B cell (primary cell): ENCODE data around the gene MGA. TPM values are rescaled to one million over a fixed set of nuclear protein-coding genes. Genes with fewer than 3 reads are reported as not detected.

Experiments
- ATAC-seq: fragments of 200-7000 bp; cut with Tn5 transposase; one replicate; pipeline ENCODE4 v1.10.0; 2021; ENCODE audit warnings: low read depth, mild to moderate bottlenecking, moderate number of reproducible peaks, moderate library complexity
- CTCF ChIA-PET: fragments of 350-600 bp; sonication (Branson Sonifier 250); formaldehyde crosslinking; loops from one replicate; lab custom pipeline; 2021; ENCODE audit warnings: antibody characterized with exemption, inconsistent platforms; lab: Charles Lee
- POLR2A ChIA-PET: fragments of 350-600 bp; sonication (Branson Sonifier 250); formaldehyde crosslinking; loops from one replicate; lab custom pipeline; 2021; ENCODE audit warnings: antibody characterized with exemption; lab: Charles Lee
- DNase-seq: peaks from one replicate; pipeline ENCODE4 v3.0.0; 2013
- H2AFZ ChIP-seq: 2 replicates; pipeline ENCODE4 v1.6.1; 2012; ENCODE audit warnings: mild to moderate bottlenecking, low read depth, low read length; ENCODE audit not compliant: insufficient read depth, poor library complexity, severe bottlenecking
- H3K27ac ChIP-seq, 2 donors: 1 replicate in 1 of 2; 2 replicates in 1 of 2; pipeline ENCODE4 v1.5.1; 2012 to 2013; ENCODE audit warnings: low read length in 2 of 2, mild to moderate bottlenecking in 2 of 2, moderate library complexity in 1 of 2
- H3K27me3 ChIP-seq, 4 experiments: fragments of 200-600 bp in 1 of 4; sonication (generic) in 1 of 4; replicated peaks in 1 of 4; 1 replicate in 2 of 4; 2 replicates in 2 of 4; pipeline versions ENCODE4 v1.6.1 to v1.7.0; 2013 to 2016; ENCODE audit warnings: low read length in 3 of 4, mild to moderate bottlenecking in 2 of 4, mixed read lengths in 1 of 4, moderate library complexity in 1 of 4; ENCODE audit not compliant: insufficient read depth in 4 of 4, control insufficient read depth in 3 of 4; ENCODE audit errors: control extremely low read depth in 1 of 4
- H3K36me3 ChIP-seq, 2 experiments: replicated peaks in 1 of 2; 1 replicate in 1 of 2; 2 replicates in 1 of 2; pipeline versions ENCODE4 v1.6.1 to v1.7.1; 2013; ENCODE audit warnings: low read length in 1 of 2; ENCODE audit not compliant: insufficient read depth in 2 of 2, control insufficient read depth in 1 of 2; ENCODE audit errors: control extremely low read depth in 1 of 2, extremely low read depth in 1 of 2
- H3K4me1 ChIP-seq, 2 donors: fragments of 200-600 bp in 1 of 2; sonication (generic) in 1 of 2; 1 replicate in 1 of 2; 2 replicates in 1 of 2; pipeline versions ENCODE4 v1.5.1 to v1.6.1; 2013 to 2017; ENCODE audit warnings: low read length in 2 of 2; ENCODE audit not compliant: control insufficient read depth in 2 of 2, insufficient read depth in 2 of 2
- H3K4me2 ChIP-seq: replicated peaks from 2 replicates; pipeline ENCODE3; 2012; ENCODE audit warnings: mild to moderate bottlenecking, low read depth, low read length; ENCODE audit not compliant: poor library complexity, severe bottlenecking
- H3K4me3 ChIP-seq, 5 experiments: fragments of 200-600 bp in 1 of 5; sonication (generic) in 1 of 5; 1 replicate in 3 of 5; 2 replicates in 2 of 5; pipeline versions ENCODE4 v1.5.1 to v1.7.0; 2011 to 2016; ENCODE audit warnings: low read length in 4 of 5, mild to moderate bottlenecking in 4 of 5, low read depth in 2 of 5, control low read depth in 1 of 5, moderate library complexity in 1 of 5; ENCODE audit not compliant: insufficient read depth in 1 of 5; ENCODE audit errors: control extremely low read depth in 1 of 5, extremely low read depth in 1 of 5
- H3K79me2 ChIP-seq: fragments of 200-600 bp; sonication (generic); one replicate; pipeline ENCODE4 v1.6.0; 2016; ENCODE audit warnings: low read length; ENCODE audit not compliant: control insufficient read depth, insufficient read depth
- H3K9ac ChIP-seq: fragments of 200-600 bp; sonication (generic); 2 replicates; pipeline ENCODE4 v1.6.1; 2017; ENCODE audit warnings: mild to moderate bottlenecking, low read length, moderate library complexity
- H3K9me3 ChIP-seq, 3 donors: one replicate each; pipeline versions ENCODE4 v1.6.1 to v1.7.1; 2013; ENCODE audit warnings: low read length in 2 of 3; ENCODE audit not compliant: control insufficient read depth in 2 of 3, insufficient read depth in 1 of 3; ENCODE audit errors: control extremely low read depth in 1 of 3
- H4K20me1 ChIP-seq: 2 replicates; pipeline ENCODE4 v1.6.0; 2012; ENCODE audit warnings: mild to moderate bottlenecking, low read length; ENCODE audit not compliant: insufficient read depth, control insufficient read depth, poor library complexity, severe bottlenecking
- H3K27ac Mint-ChIP-seq: one replicate; pipeline ENCODE4 v1.8.0; 2021; ENCODE audit warnings: mixed read lengths
- H3K27me3 Mint-ChIP-seq: one replicate; pipeline ENCODE4 v1.8.0; 2021; ENCODE audit warnings: mixed read lengths
- H3K4me1 Mint-ChIP-seq: one replicate; pipeline ENCODE4 v1.8.0; 2021; ENCODE audit warnings: mixed read lengths
- H3K4me3 Mint-ChIP-seq: one replicate; pipeline ENCODE4 v1.8.0; 2021; ENCODE audit warnings: mixed read lengths
- H3K9me3 Mint-ChIP-seq: one replicate; pipeline ENCODE4 v1.8.0; 2022; ENCODE audit warnings: mixed read lengths; ENCODE audit not compliant: insufficient read depth
- EZH2 ChIP-seq: IDR thresholded peaks from 2 replicates; pipeline ENCODE4 v1.6.1; 2012; ENCODE audit warnings: borderline replicate concordance, low read depth, mild to moderate bottlenecking, moderate library complexity, low read length; ENCODE audit not compliant: insufficient read depth, poor library complexity, severe bottlenecking
- WGBS: methylation state at CpG from one replicate; pipeline ENCODE4 v1.1.5; 2013; ENCODE audit warnings: missing lambda C conversion rate; ENCODE audit not compliant: insufficient coverage; 5-methylcytosine and 5-hydroxymethylcytosine counted together
- intact Hi-C: fragments of 100-400 bp; cut with micrococcal nuclease; formaldehyde crosslinking; loops from one replicate; pipeline ENCODE4 v1.10.0; 2022
- polyA plus RNA-seq: library from polyadenylated mRNA; depleted of rRNA; stranded (reverse); fragments of >200 nt; gene quantifications from 2 replicates; pipeline ENCODE4 v1.2.3, GENCODE V29; 2012
- total RNA-seq, 2 donors: library from RNA; stranded (reverse); fragments of 120-200 nt in 1 of 2; gene quantifications; 1 replicate in 1 of 2; 2 replicates in 1 of 2; pipeline versions ENCODE4 v1.2.3 to v1.2.4, GENCODE V29; 2013 to 2022
- TF ChIP-seq, protein P1 (sequence below): fragments of 200-600 bp; IDR thresholded peaks from one replicate; pipeline ENCODE4 v1.8.0; 2022; ENCODE audit warnings: antibody characterized with exemption, mild to moderate bottlenecking

Gene MGA
- total and polyA plus RNA-seq, 2 donors (not counting 1 experiment from before 2014, with no cell fraction given), result 5.4 to 79.7 TPM

DNA sequence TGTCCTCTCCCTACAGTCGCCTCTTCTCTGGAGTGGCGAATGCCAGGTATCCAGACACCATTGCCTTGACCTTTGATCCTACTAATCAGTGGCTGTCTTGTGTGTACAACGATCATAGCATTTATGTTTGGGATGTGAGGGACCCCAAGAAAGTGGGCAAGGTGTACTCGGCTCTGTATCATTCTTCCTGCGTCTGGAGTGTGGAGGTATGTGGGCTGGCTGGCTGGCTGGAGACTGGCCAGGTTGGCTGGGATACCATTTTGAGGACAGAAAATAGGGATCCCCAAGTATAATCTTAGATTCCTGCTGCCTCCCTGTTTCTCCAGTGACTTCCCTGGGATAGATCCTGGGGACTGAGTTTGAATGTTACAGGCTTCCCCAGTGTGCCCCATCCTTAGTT is 154.3 kb downstream of the MGA start:
- 93% methylated on average over 2 of the region's 5 CpGs for WGBS
- ATAC-seq (no peak), DNase-seq (no peak)
- Histone ChIP-seq H3K36me3 (peaks cover 0 to 52% of the 10 kb centered on the region in 2 experiments), H3K4me3 (no peak overlapping the region), H3K27me3 (no peaks in the 10 kb centered on the region), H3K4me1 (peaks cover 5 to 17% of the 10 kb centered on the region in 2 donors), H4K20me1 (no peaks in the 10 kb centered on the region), H3K79me2 (no peaks in the 10 kb centered on the region), H3K9ac (no peak overlapping the region), H3K9me3 (no peaks in the 10 kb centered on the region), H3K27ac (no peak overlapping the region), H2AFZ (no peak overlapping the region), H3K4me2 (no peak overlapping the region)
- Mint-ChIP-seq H3K27ac (no peak overlapping the region), H3K4me1 (peaks cover 10% of the 10 kb centered on the region), H3K9me3 (no peaks in the 10 kb centered on the region), H3K4me3 (no peak overlapping the region), H3K27me3 (no peaks in the 10 kb centered on the region)
- ChIA-PET CTCF (interaction anchor here (4.4 to 15.7 kb wide), 3 partner anchors 25 to 88 kb away, joined by 24 to 716 read pairs (median 92); partner anchors contain the start of gene MAPKBP1), POLR2A (no interaction called here)
- TF ChIP-seq, protein P1, sequence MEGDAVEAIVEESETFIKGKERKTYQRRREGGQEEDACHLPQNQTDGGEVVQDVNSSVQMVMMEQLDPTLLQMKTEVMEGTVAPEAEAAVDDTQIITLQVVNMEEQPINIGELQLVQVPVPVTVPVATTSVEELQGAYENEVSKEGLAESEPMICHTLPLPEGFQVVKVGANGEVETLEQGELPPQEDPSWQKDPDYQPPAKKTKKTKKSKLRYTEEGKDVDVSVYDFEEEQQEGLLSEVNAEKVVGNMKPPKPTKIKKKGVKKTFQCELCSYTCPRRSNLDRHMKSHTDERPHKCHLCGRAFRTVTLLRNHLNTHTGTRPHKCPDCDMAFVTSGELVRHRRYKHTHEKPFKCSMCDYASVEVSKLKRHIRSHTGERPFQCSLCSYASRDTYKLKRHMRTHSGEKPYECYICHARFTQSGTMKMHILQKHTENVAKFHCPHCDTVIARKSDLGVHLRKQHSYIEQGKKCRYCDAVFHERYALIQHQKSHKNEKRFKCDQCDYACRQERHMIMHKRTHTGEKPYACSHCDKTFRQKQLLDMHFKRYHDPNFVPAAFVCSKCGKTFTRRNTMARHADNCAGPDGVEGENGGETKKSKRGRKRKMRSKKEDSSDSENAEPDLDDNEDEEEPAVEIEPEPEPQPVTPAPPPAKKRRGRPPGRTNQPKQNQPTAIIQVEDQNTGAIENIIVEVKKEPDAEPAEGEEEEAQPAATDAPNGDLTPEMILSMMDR, result no peak
- intact Hi-C loops, result no loop called here

DNA sequence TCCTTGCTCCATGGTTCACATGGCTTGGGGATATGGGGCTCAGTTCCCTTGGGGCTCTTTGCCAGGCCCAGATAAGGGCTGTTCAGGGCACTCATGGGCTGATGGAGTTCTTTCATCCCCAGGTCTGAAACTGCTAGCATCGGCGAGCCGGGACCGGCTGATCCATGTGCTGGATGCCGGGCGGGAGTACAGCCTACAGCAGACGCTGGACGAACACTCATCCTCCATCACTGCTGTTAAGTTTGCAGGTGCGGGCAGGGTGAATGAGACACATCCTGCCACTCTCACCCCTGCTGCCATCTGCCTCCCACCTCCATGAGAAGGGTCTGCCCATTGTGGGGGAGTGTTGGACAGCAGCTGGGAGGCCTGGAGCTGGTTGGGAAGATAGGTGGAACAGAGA is 156.6 kb downstream of the MGA start:
- Histone ChIP-seq H3K9ac (no peak overlapping the region), H3K4me3 (no peak overlapping the region), H4K20me1 (no peaks in the 10 kb centered on the region), H3K4me2 (no peak overlapping the region), H3K27me3 (no peaks in the 10 kb centered on the region), H3K9me3 (no peaks in the 10 kb centered on the region), H3K27ac (no peak overlapping the region), H3K36me3 (peaks cover 0 to 60% of the 10 kb centered on the region in 2 experiments), H3K4me1 (peaks cover 0 to under 1% of the 10 kb centered on the region in 2 donors), H3K79me2 (no peaks in the 10 kb centered on the region), H2AFZ (no peak overlapping the region)
- Mint-ChIP-seq H3K27ac (no peak overlapping the region), H3K9me3 (no peaks in the 10 kb centered on the region), H3K4me3 (no peak overlapping the region), H3K27me3 (no peaks in the 10 kb centered on the region), H3K4me1 (no peaks in the 10 kb centered on the region)
- ATAC-seq (no peak), DNase-seq (no peak)
- CTCF ChIA-PET, result interaction anchor here (0.8 to 7.1 kb wide), 2 partner anchors 43 to 88 kb away, joined by 3 to 38 read pairs; partner anchors contain the start of gene MAPKBP1
- TF ChIP-seq EZH2, result no peak
- TF ChIP-seq, protein P1, result no peak
- intact Hi-C loops, result no loop called here
- WGBS, result 100% methylated on average over 6 of the region's 9 CpGs
- POLR2A ChIA-PET, result no interaction called here
